H1 (cell line): Measurements from ENCODE around the gene RTP2. TPM values are rescaled to one million over a fixed set of nuclear protein-coding genes. Genes with fewer than 3 reads are reported as not detected.

Experiments
- CEBPB ChIP-seq: IDR thresholded peaks from 2 replicates; pipeline ENCODE4 v1.6.1; 2012; ENCODE audit warnings: low read depth, low read length
- HDAC6 ChIP-seq: IDR thresholded peaks from one replicate; pipeline ENCODE4 v1.7.1; 2012; ENCODE audit warnings: low read depth, mild to moderate bottlenecking, inconsistent platforms, low read length, moderate library complexity
- JUN ChIP-seq: IDR thresholded peaks from 2 replicates; pipeline ENCODE4 v1.6.1; 2011; ENCODE audit warnings: low read depth, mild to moderate bottlenecking, improper control_type of control experiment, low read length
- RAD21 ChIP-seq, 2 experiments: IDR thresholded peaks in 1 of 2; conservative IDR thresholded peaks in 1 of 2; 2 replicates each; pipeline ENCODE4 v1.6.1; 2011; ENCODE audit warnings: low read depth in 2 of 2, low read length in 2 of 2, improper control_type of control experiment in 1 of 2, inconsistent platforms in 1 of 2, mild to moderate bottlenecking in 1 of 2, moderate library complexity in 1 of 2
- polyA plus RNA-seq, 7 experiments: library from polyadenylated mRNA; depleted of rRNA in 3 of 7; stranded (reverse) in 5 of 7; unstranded in 2 of 7; fragments of >200 nt in 5 of 7; fragments of 200-250 nt in 2 of 7; gene quantifications; 1 replicate in 5 of 7; 2 replicates in 1 of 7; 4 replicates in 1 of 7; pipeline versions ENCODE4 v1.2.1 to v1.2.3, GENCODE V29; 2011 to 2013; ENCODE audit warnings: missing spikeins in 2 of 7, mixed read lengths in 2 of 7
- total RNA-seq: library from RNA; stranded (reverse); fragmentation: NEBNext Ultra II Directional; extraction: Animal tissue kit (Norgen Biotek cat#: 25700); gene quantifications from 2 replicates; pipeline ENCODE4 v1.2.1, GENCODE V29; 2021

RTP2 gene
- total and polyA plus RNA-seq, 2 of the 8 experiments (the other 6 are each of a cell fraction or from before 2014, with no cell fraction given) = not detected

DNA sequence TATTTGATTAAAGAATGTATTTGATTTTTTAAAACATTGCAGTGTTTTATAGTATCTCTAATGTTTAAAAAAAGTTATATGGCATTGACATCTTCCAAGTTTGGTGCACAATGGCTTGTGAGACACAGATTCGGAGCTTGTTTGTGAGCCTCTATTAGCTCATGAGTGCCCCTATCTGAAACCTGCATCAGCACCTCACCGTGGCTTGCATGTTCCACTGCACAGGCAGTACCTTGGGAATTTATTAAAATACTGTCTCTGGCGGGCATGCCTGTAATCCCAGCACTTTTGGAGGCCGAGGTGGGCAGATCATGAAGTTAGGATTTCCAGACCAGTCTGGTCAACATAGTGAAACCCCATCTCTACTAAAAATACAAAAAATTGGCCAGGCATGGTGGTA is 6.8 kb upstream of the RTP2 start (continued):
- TF ChIP-seq RAD21 (IDR thresholded peaks at IDR 0.05 in 1 of 2, conservative IDR thresholded peaks at IDR 0.05 in 1 of 2; ENCODE audit: low read depth in 2 of 2, low read length in 2 of 2) (peak; percentile 27 to 43), CEBPB (no peak), JUN (no peak), HDAC6 (no peak)
